ENCODE data around the gene MTTP. TPM values are rescaled to one million over a fixed set of nuclear protein-coding genes. Genes with fewer than 3 reads are reported as not detected.

MTTP gene
- total and polyA plus RNA-seq, 12 donors, result 0.16 to 0.98 (median 0.31) TPM; not detected in 1

GRCh38 chr4:99630857-99631360 is 56.3 kb downstream of the MTTP start:
- WGBS, 4 donors, result 74 to 88% (median 81%) methylated on average over 1 of the region's 1 CpG
- Histone ChIP-seq H3K27me3 (no peaks in the 10 kb centered on the region), H3K36me3 (replicated peaks in 1 of 2) (no peaks in the 10 kb centered on the region), H3K4me3 (no peak overlapping the region), H3K4me1 (replicated peaks in 1 of 2) (no peaks in the 10 kb centered on the region), H3K9me3 (replicated peaks in 1 of 3) (no peaks in the 10 kb centered on the region), H3K27ac (no peak overlapping the region)
- TF ChIP-seq, protein P1, sequence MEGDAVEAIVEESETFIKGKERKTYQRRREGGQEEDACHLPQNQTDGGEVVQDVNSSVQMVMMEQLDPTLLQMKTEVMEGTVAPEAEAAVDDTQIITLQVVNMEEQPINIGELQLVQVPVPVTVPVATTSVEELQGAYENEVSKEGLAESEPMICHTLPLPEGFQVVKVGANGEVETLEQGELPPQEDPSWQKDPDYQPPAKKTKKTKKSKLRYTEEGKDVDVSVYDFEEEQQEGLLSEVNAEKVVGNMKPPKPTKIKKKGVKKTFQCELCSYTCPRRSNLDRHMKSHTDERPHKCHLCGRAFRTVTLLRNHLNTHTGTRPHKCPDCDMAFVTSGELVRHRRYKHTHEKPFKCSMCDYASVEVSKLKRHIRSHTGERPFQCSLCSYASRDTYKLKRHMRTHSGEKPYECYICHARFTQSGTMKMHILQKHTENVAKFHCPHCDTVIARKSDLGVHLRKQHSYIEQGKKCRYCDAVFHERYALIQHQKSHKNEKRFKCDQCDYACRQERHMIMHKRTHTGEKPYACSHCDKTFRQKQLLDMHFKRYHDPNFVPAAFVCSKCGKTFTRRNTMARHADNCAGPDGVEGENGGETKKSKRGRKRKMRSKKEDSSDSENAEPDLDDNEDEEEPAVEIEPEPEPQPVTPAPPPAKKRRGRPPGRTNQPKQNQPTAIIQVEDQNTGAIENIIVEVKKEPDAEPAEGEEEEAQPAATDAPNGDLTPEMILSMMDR (IDR thresholded peaks at IDR 0.05), result no peak
- no peak for TF ChIP-seq POLR2A (IDR thresholded peaks at IDR 0.05)
- intact Hi-C loops (cut with DNase I), result no loop called here
- DNase-seq, result no peak

GRCh38 chr4:99633772-99634171 is 59.1 kb downstream of the MTTP start:
- no peak for TF ChIP-seq POLR2A (IDR thresholded peaks at IDR 0.05)
- TF ChIP-seq, protein P1 (IDR thresholded peaks at IDR 0.05), result no peak
- Histone ChIP-seq H3K27me3 (no peaks in the 10 kb centered on the region), H3K36me3 (replicated peaks in 1 of 2) (no peaks in the 10 kb centered on the region), H3K9me3 (replicated peaks in 1 of 3) (no peaks in the 10 kb centered on the region), H3K27ac (no peak overlapping the region), H3K4me1 (replicated peaks in 1 of 2) (no peaks in the 10 kb centered on the region), H3K4me3 (no peak overlapping the region)
- DNase-seq, result no peak
- intact Hi-C loops (cut with DNase I), result no loop called here
- 89 to 94% (median 90%) methylated on average over 14 of the region's 14 CpGs for WGBS, 4 donors

DNA sequence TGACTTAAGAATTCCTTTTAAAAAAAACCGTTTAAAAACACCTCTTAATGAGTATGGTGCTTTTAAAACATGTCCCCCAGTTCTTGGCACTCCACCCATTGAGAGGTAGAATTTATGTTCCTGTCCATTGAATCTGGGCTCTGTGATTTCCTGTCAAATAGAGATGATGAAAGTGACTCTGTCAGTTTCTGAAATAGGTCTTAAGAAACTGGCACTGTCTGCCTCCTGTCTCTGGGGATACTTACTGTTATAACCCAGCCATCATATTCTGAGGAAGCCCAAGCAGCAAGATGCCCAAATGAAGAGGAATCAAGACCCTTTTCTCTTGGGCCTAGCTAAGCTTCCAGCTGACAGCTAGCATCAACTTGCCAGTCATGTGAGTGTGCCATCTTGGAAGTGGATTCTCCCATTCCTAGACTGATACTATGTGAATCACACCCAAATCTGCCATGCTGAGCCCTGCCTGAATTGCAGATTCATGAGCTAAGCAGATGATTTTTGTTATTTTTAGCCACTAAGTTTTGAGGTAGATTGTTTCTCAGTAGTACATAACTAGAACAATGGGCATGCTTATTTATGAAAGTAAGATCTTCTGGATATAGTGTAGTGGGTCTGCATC is 60.2 kb downstream of the MTTP start:
- H3K9me3 ChIP-seq (replicated peaks in 1 of 3), result no peaks in the 10 kb centered on the region

GRCh38 chr4:99635601-99636000 is 61.0 kb downstream of the MTTP start:
- Histone ChIP-seq H3K4me1 (replicated peaks in 1 of 2) (no peaks in the 10 kb centered on the region), H3K36me3 (replicated peaks in 1 of 2) (no peaks in the 10 kb centered on the region), H3K9me3 (replicated peaks in 1 of 3) (no peaks in the 10 kb centered on the region), H3K4me3 (no peak overlapping the region), H3K27me3 (no peaks in the 10 kb centered on the region), H3K27ac (no peak overlapping the region)
- no peak for DNase-seq
- 77 to 87% (median 79%) methylated on average over 3 of the region's 3 CpGs for WGBS, 4 donors
- intact Hi-C loops (cut with DNase I), result no loop called here
- no peak for TF ChIP-seq POLR2A (IDR thresholded peaks at IDR 0.05)
- TF ChIP-seq, protein P1 (IDR thresholded peaks at IDR 0.05), result no peak

More for the DNA sequence above, 60.2 kb downstream of the MTTP start:
- Histone ChIP-seq H3K4me3 (no peak overlapping the region), H3K36me3 (replicated peaks in 1 of 2) (no peaks in the 10 kb centered on the region), H3K27me3 (no peaks in the 10 kb centered on the region), H3K4me1 (replicated peaks in 1 of 2) (no peaks in the 10 kb centered on the region), H3K27ac (no peak overlapping the region)
- TF ChIP-seq, protein P1 (IDR thresholded peaks at IDR 0.05), result no peak
- no peak for TF ChIP-seq POLR2A (IDR thresholded peaks at IDR 0.05)
- 51 to 64% (median 56%) methylated on average over 1 of the region's 1 CpG for WGBS, 4 donors
- intact Hi-C loops (cut with DNase I), result no loop called here
- DNase-seq, result no peak

All from adrenal gland (tissue), 12 donors.